GM23248 (cell line): ENCODE data around the gene SYTL2.

Experiments
- EZH2 ChIP-seq: fragments of 200-600 bp; sonication (generic); IDR thresholded peaks from 2 replicates; pipeline ENCODE4 v1.6.1; 2018; ENCODE audit warnings: antibody characterized with exemption, mild to moderate bottlenecking; ENCODE audit not compliant: insufficient read depth, poor library complexity, severe bottlenecking
- EZH2phosphoT487 ChIP-seq: fragments of 200-600 bp; sonication (generic); IDR thresholded peaks from 2 replicates; pipeline ENCODE4 v1.6.1; 2018; ENCODE audit warnings: antibody characterized with exemption, moderate library complexity, mild to moderate bottlenecking, low read depth; ENCODE audit not compliant: insufficient read depth

- TF ChIP-seq EZH2phosphoT487 (no peak), EZH2 (no peak)
Measured at GRCh38 chr11:85835729-85836128, 24.8 kb upstream of the SYTL2 start.
